AG10803 (cell line): ENCODE data around the gene TMCC1.

Experiments used
- DNase-seq: peaks from one replicate; pipeline ENCODE4 v3.0.0; 2010; ENCODE audit warnings: low read depth
- H3K4me3 ChIP-seq: 2 replicates; pipeline ENCODE4 v1.5.1; 2011; ENCODE audit warnings: mild to moderate bottlenecking, low read length, control low read depth
- CTCF ChIP-seq: conservative IDR thresholded peaks from 2 replicates; pipeline ENCODE4 v1.5.1; 2011; ENCODE audit warnings: mild to moderate bottlenecking, low read length, control low read depth, inconsistent platforms

Gene TMCC1

GRCh38 chr3:129624347-129625071 is 269.0 kb downstream of the TMCC1 start:
- DNase-seq: peak; percentile 47
- no peak for TF ChIP-seq CTCF
- no peak overlapping the region for H3K4me3 ChIP-seq

DNA sequence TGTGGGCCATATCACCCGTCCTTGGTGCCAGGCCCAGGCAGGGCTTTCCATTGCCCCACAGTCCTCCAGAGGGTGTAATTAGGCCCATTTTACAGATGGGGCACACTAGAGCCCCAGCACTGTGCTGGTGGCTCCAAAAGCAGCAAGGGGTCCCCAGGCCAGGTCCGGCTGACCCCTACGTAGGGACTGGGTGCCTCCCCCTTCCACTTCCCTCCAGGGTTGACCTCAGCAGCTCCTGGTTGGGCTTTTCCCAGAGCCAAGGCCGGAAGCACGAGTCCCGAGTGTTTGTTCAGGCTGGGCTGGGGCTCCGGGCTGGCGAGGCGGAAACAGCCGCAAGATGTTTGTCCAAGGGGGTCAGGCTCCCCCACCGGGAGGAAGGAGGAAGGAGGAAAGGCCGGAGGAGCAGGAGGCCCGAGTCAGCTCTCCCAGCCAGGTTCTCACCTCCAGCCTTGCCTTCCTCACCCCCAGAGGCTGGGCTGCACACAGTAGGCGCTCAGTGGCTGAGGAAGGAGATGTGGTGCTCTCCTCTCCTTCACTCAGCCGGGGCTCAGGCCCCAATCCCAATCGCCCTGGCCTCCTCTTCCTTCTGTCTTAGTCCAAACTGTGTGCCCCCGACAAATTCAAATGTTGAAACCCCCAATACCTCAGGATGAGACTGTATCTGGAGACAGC is 269.9 kb downstream of the TMCC1 start:
- no peak for TF ChIP-seq CTCF
- no peak overlapping the region for H3K4me3 ChIP-seq
- no peak for DNase-seq

GRCh38 chr3:129622933-129623332 is 270.6 kb downstream of the TMCC1 start:
- H3K4me3 ChIP-seq: no peak overlapping the region
- DNase-seq: no peak
- TF ChIP-seq CTCF: no peak

GRCh38 chr3:129622226-129622874 is 271.2 kb downstream of the TMCC1 start:
- no peak for TF ChIP-seq CTCF
- DNase-seq: no peak
- H3K4me3 ChIP-seq: no peak overlapping the region

GRCh38 chr3:129621626-129622225 is 271.8 kb downstream of the TMCC1 start:
- H3K4me3 ChIP-seq: no peak overlapping the region
- TF ChIP-seq CTCF: no peak
- DNase-seq: no peak

DNA sequence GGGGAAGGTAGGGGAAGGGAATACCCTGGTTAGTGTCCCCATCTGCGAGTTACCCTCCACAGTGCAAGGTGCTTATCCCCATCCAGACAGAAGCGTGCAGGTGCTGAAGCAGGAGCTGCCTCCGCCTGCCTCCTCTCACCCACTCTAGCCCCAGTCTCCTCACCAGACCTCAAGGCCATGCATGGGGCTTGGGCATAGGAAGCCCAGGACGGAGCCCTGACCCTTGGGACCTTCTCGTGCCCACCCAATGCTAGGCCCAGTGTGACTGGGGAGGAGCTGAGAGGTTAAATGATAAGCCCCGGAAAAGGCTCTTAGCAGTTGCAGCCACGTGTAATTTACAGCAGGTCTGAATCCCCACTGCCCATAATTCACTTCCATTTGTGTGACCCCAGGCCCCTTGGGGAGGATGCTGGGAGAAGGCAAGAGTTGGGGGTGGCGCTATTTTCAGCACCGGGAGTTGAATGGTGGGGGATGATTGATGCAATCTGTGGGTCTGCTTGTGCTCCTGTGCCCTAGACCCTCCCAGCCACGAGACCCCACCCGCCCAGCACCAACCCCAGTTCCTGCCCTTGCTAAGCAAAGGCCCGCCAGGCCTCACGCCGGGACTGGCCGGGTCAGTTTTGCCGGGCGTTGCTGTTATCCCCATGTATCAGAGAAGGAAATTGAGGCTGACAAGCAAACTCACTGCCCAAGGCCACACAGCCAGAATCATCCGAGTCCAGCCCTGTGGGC is 272.5 kb downstream of the TMCC1 start:
- no peak for TF ChIP-seq CTCF
- no peak for DNase-seq

More for the DNA sequence above, 272.5 kb downstream of the TMCC1 start:
- H3K4me3 ChIP-seq: no peak overlapping the region
